Ishikawa (cell line): ENCODE results near the gene RCOR3.

Experiments
- CEBPB ChIP-seq: IDR thresholded peaks from 2 replicates; pipeline ENCODE4 v1.6.1; 2012
- CREB1 ChIP-seq: IDR thresholded peaks from 2 replicates; pipeline ENCODE4 v1.6.1; 2012; ENCODE audit warnings: low read depth
- EGR1 ChIP-seq: IDR thresholded peaks from 2 replicates; pipeline ENCODE4 v1.6.1; 2012
- EP300 ChIP-seq: IDR thresholded peaks from 2 replicates; pipeline ENCODE4 v1.6.1; 2012; ENCODE audit warnings: borderline replicate concordance
- FOXM1 ChIP-seq: IDR thresholded peaks from 2 replicates; pipeline ENCODE4 v1.6.1; 2012; ENCODE audit warnings: low read depth, borderline replicate concordance
- NFIC ChIP-seq: IDR thresholded peaks from 2 replicates; pipeline ENCODE4 v1.6.1; 2012
- RAD21 ChIP-seq: IDR thresholded peaks from 2 replicates; pipeline ENCODE4 v1.6.1; 2012; ENCODE audit warnings: low read depth
- TAF1 ChIP-seq: IDR thresholded peaks from 2 replicates; pipeline ENCODE4 v1.6.1; 2012; ENCODE audit warnings: low read depth, mild to moderate bottlenecking
- TCF12 ChIP-seq: IDR thresholded peaks from 2 replicates; pipeline ENCODE4 v1.6.1; 2012; ENCODE audit warnings: low read depth
- TEAD4 ChIP-seq: IDR thresholded peaks from 2 replicates; pipeline ENCODE4 v1.6.1; 2012
- YY1 ChIP-seq: IDR thresholded peaks from 2 replicates; pipeline ENCODE4 v1.6.1; 2012; ENCODE audit warnings: low read depth
- TF ChIP-seq, protein P1 (sequence below): IDR thresholded peaks from 2 replicates; pipeline ENCODE4 v1.6.1; 2012
- TF ChIP-seq, protein P2 (sequence below): IDR thresholded peaks from 2 replicates; pipeline ENCODE4 v1.6.1; 2012
- TF ChIP-seq, protein P3 (sequence below): IDR thresholded peaks from 2 replicates; pipeline ENCODE4 v1.6.1; 2012; ENCODE audit warnings: low read depth, mild to moderate bottlenecking

DNA sequence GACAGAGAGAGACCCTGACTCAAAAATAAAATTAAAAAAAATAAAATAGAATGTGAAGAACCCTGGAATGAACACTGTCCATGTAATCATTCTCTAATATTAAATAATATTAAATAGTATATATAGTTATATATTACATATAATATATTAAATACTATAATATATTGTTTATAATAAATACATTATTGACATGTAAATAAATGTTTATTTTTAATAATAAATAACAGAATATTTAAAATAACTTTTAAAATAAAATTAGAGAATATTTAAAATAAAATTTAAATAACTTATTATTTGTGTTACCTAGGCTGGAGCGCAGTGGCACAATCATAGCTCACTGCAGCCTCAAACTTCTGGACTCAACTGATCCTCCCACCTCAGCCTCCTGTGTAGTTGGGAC, 99.5 kb downstream of the RCOR3 start:
- no peak for TF ChIP-seq RAD21
- TF ChIP-seq TAF1 = no peak
- no peak for TF ChIP-seq EP300
- TF ChIP-seq, protein P1, sequence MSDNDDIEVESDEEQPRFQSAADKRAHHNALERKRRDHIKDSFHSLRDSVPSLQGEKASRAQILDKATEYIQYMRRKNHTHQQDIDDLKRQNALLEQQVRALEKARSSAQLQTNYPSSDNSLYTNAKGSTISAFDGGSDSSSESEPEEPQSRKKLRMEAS = no peak
- TF ChIP-seq CEBPB = no peak
- TF ChIP-seq CREB1 = no peak
- TF ChIP-seq TCF12 = no peak
- TF ChIP-seq, protein P2, sequence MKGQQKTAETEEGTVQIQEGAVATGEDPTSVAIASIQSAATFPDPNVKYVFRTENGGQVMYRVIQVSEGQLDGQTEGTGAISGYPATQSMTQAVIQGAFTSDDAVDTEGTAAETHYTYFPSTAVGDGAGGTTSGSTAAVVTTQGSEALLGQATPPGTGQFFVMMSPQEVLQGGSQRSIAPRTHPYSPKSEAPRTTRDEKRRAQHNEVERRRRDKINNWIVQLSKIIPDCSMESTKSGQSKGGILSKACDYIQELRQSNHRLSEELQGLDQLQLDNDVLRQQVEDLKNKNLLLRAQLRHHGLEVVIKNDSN = no peak
- no peak for TF ChIP-seq TEAD4
- TF ChIP-seq FOXM1 = no peak
- no peak for TF ChIP-seq EGR1
- TF ChIP-seq YY1 = no peak
- TF ChIP-seq, protein P3, sequence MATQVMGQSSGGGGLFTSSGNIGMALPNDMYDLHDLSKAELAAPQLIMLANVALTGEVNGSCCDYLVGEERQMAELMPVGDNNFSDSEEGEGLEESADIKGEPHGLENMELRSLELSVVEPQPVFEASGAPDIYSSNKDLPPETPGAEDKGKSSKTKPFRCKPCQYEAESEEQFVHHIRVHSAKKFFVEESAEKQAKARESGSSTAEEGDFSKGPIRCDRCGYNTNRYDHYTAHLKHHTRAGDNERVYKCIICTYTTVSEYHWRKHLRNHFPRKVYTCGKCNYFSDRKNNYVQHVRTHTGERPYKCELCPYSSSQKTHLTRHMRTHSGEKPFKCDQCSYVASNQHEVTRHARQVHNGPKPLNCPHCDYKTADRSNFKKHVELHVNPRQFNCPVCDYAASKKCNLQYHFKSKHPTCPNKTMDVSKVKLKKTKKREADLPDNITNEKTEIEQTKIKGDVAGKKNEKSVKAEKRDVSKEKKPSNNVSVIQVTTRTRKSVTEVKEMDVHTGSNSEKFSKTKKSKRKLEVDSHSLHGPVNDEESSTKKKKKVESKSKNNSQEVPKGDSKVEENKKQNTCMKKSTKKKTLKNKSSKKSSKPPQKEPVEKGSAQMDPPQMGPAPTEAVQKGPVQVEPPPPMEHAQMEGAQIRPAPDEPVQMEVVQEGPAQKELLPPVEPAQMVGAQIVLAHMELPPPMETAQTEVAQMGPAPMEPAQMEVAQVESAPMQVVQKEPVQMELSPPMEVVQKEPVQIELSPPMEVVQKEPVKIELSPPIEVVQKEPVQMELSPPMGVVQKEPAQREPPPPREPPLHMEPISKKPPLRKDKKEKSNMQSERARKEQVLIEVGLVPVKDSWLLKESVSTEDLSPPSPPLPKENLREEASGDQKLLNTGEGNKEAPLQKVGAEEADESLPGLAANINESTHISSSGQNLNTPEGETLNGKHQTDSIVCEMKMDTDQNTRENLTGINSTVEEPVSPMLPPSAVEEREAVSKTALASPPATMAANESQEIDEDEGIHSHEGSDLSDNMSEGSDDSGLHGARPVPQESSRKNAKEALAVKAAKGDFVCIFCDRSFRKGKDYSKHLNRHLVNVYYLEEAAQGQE = no peak
- no peak for TF ChIP-seq NFIC
